GM06990 (cell line): ENCODE results near the gene VEGFD.

ENCODE experiments used
- DNase-seq: peaks from one replicate; pipeline ENCODE4 v3.0.0-alpha.2; 2011; ENCODE audit not compliant: insufficient read length; ENCODE audit errors: extremely low read depth
- H3K27me3 ChIP-seq: replicated peaks from 2 replicates; pipeline ENCODE4 v1.6.0; 2011; ENCODE audit warnings: low read length; ENCODE audit not compliant: control insufficient read depth, insufficient read depth
- H3K36me3 ChIP-seq: 2 replicates; pipeline ENCODE4 v1.5.1; 2011; ENCODE audit warnings: low read length; ENCODE audit not compliant: control insufficient read depth, insufficient read depth
- H3K4me3 ChIP-seq: replicated peaks from 2 replicates; pipeline ENCODE4 v1.5.1; 2011; ENCODE audit warnings: low read depth, mild to moderate bottlenecking, control low read depth, low read length
- CTCF ChIP-seq: IDR thresholded peaks from 2 replicates; pipeline ENCODE4 v1.5.1; 2011; ENCODE audit warnings: low read length, control low read depth, mild to moderate bottlenecking, inconsistent platforms; ENCODE audit not compliant: insufficient read depth, poor library complexity, severe bottlenecking

The VEGFD gene

GRCh38 chrX:15344106-15344505, 40.1 kb downstream of the VEGFD start:
- Histone ChIP-seq H3K36me3 (no peaks in the 10 kb centered on the region), H3K4me3 (no peak overlapping the region), H3K27me3 (no peaks in the 10 kb centered on the region)
- TF ChIP-seq CTCF = no peak
- no peak for DNase-seq

- Histone ChIP-seq H3K4me3 (no peak overlapping the region), H3K27me3 (no peaks in the 10 kb centered on the region), H3K36me3 (no peaks in the 10 kb centered on the region)
- DNase-seq = no peak
- TF ChIP-seq CTCF = no peak
Observed at GRCh38 chrX:15343075-15343476, 41.1 kb downstream of the VEGFD start.

- H3K27me3 ChIP-seq = no peaks in the 10 kb centered on the region
Observed at GRCh38 chrX:15340867-15341266, 43.3 kb downstream of the VEGFD start.

GRCh38 chrX:15336023-15336413, 48.2 kb downstream of the VEGFD start:
- Histone ChIP-seq H3K4me3 (peak overlapping the region; percentile 57), H3K27me3 (no peaks in the 10 kb centered on the region), H3K36me3 (no peaks in the 10 kb centered on the region)
- no peak for TF ChIP-seq CTCF
- DNase-seq = no peak

More at GRCh38 chrX:15340867-15341266, 43.3 kb downstream of the VEGFD start:
- no peak overlapping the region for H3K4me3 ChIP-seq
- no peaks in the 10 kb centered on the region for H3K36me3 ChIP-seq
- no peak for TF ChIP-seq CTCF
- no peak for DNase-seq

- Histone ChIP-seq H3K27me3 (no peaks in the 10 kb centered on the region), H3K36me3 (no peaks in the 10 kb centered on the region), H3K4me3 (peak within 1 kb of the TSS; percentile 70)
- no peak for TF ChIP-seq CTCF
- peak; percentile 95 for DNase-seq
Observed at GRCh38 chrX:15335135-15336022, 48.8 kb downstream of the VEGFD start, which contains the start of gene PIGA. TSS of gene PIGA (minus strand) at chrX:15335523. CDS start at chrX:15331930, 3,593 bp downstream.
